Measurements from ENCODE around the gene SAMD11. TPM values are rescaled to one million over a fixed set of nuclear protein-coding genes. Genes with fewer than 3 reads are reported as not detected.

Gene SAMD11
- total and polyA plus RNA-seq, 2 of the 13 experiments (the other 11 are each of a cell fraction or from before 2014, with no cell fraction given), result 0.11 TPM; not detected in 1

GRCh38 chr1:980602-981395 is 57.1 kb downstream of the SAMD11 start (continued):
- TF ChIP-seq, protein P1, sequence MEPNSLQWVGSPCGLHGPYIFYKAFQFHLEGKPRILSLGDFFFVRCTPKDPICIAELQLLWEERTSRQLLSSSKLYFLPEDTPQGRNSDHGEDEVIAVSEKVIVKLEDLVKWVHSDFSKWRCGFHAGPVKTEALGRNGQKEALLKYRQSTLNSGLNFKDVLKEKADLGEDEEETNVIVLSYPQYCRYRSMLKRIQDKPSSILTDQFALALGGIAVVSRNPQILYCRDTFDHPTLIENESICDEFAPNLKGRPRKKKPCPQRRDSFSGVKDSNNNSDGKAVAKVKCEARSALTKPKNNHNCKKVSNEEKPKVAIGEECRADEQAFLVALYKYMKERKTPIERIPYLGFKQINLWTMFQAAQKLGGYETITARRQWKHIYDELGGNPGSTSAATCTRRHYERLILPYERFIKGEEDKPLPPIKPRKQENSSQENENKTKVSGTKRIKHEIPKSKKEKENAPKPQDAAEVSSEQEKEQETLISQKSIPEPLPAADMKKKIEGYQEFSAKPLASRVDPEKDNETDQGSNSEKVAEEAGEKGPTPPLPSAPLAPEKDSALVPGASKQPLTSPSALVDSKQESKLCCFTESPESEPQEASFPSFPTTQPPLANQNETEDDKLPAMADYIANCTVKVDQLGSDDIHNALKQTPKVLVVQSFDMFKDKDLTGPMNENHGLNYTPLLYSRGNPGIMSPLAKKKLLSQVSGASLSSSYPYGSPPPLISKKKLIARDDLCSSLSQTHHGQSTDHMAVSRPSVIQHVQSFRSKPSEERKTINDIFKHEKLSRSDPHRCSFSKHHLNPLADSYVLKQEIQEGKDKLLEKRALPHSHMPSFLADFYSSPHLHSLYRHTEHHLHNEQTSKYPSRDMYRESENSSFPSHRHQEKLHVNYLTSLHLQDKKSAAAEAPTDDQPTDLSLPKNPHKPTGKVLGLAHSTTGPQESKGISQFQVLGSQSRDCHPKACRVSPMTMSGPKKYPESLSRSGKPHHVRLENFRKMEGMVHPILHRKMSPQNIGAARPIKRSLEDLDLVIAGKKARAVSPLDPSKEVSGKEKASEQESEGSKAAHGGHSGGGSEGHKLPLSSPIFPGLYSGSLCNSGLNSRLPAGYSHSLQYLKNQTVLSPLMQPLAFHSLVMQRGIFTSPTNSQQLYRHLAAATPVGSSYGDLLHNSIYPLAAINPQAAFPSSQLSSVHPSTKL (CRISPR knock-in tag; IDR thresholded peaks at IDR 0.05), result 0 out of 2 replicates have a peak, but pooled peaks have one; percentile 20
- TF ChIP-seq MYC (CRISPR knock-in tag; IDR thresholded peaks at IDR 0.05; ENCODE audit: borderline replicate concordance) (0 out of 2 replicates have a peak, but pooled peaks have one; percentile 10), UBTF (CRISPR knock-in tag; IDR thresholded peaks at IDR 0.05) (peak; percentile 82), NCOA1 (CRISPR knock-in tag; IDR thresholded peaks at IDR 0.05) (no peak), AKAP8 (CRISPR knock-in tag; IDR thresholded peaks at IDR 0.05) (no peak), MXI1 (IDR thresholded peaks at IDR 0.05; ENCODE audit: borderline replicate concordance, low read depth, low read length) (peak; percentile 14; the same call in 1 of the 3 replicates), LCORL (IDR thresholded peaks at IDR 0.05) (no peak), LCORL (CRISPR knock-in tag; IDR thresholded peaks at IDR 0.05) (0 out of 2 replicates have a peak, but pooled peaks have one; percentile 55), ZFX (CRISPR knock-in tag; IDR thresholded peaks at IDR 0.05; ENCODE audit: low read depth) (peak; percentile 75), REPIN1 (CRISPR knock-in tag; IDR thresholded peaks at IDR 0.05; ENCODE audit: borderline replicate concordance, low read depth) (no peak), ETV5 (CRISPR knock-in tag; IDR thresholded peaks at IDR 0.05; ENCODE audit: borderline replicate concordance) (peak; percentile 7; the same call in 1 of the 2 replicates), SALL1 (CRISPR knock-in tag; IDR thresholded peaks at IDR 0.05) (peak; percentile 55; the same call in 1 of the 2 replicates), ZMYM3 (CRISPR knock-in tag; IDR thresholded peaks at IDR 0.05) (peak; percentile 59; the same call in 1 of the 2 replicates), MEIS1 (CRISPR knock-in tag; IDR thresholded peaks at IDR 0.05; ENCODE audit: borderline replicate concordance) (0 out of 2 replicates have a peak, but pooled peaks have one; percentile 55), ZNF589 (CRISPR knock-in tag; conservative IDR thresholded peaks at IDR 0.05) (no peak)
- TF ChIP-seq, protein P2, sequence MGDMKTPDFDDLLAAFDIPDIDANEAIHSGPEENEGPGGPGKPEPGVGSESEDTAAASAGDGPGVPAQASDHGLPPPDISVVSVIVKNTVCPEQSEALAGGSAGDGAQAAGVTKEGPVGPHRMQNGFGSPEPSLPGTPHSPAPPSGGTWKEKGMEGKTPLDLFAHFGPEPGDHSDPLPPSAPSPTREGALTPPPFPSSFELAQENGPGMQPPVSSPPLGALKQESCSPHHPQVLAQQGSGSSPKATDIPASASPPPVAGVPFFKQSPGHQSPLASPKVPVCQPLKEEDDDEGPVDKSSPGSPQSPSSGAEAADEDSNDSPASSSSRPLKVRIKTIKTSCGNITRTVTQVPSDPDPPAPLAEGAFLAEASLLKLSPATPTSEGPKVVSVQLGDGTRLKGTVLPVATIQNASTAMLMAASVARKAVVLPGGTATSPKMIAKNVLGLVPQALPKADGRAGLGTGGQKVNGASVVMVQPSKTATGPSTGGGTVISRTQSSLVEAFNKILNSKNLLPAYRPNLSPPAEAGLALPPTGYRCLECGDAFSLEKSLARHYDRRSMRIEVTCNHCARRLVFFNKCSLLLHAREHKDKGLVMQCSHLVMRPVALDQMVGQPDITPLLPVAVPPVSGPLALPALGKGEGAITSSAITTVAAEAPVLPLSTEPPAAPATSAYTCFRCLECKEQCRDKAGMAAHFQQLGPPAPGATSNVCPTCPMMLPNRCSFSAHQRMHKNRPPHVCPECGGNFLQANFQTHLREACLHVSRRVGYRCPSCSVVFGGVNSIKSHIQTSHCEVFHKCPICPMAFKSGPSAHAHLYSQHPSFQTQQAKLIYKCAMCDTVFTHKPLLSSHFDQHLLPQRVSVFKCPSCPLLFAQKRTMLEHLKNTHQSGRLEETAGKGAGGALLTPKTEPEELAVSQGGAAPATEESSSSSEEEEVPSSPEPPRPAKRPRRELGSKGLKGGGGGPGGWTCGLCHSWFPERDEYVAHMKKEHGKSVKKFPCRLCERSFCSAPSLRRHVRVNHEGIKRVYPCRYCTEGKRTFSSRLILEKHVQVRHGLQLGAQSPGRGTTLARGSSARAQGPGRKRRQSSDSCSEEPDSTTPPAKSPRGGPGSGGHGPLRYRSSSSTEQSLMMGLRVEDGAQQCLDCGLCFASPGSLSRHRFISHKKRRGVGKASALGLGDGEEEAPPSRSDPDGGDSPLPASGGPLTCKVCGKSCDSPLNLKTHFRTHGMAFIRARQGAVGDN (CRISPR knock-in tag; IDR thresholded peaks at IDR 0.05), result peak; percentile 82

Data from HepG2 (cell line).